Right lobe of liver (tissue), 6 donors: ENCODE results near the gene DAPK1. TPM values are rescaled to one million over a fixed set of nuclear protein-coding genes. Genes with fewer than 3 reads are reported as not detected.
A peak's percentile ranks its signal among the peaks of the same experiment; 100 is the strongest.

Experiments
- ATAC-seq, 4 donors: fragments of 200-7000 bp; cut with Tn5 transposase; one replicate each; pipeline ENCODE4 v1.9.1; 2020; ENCODE audit warnings: mild to moderate bottlenecking in 4 of 4, moderate library complexity in 4 of 4
- DNase-seq, 3 donors: peaks; one replicate each; pipeline ENCODE4 v3.0.0-alpha.2; 2020
- H3K27ac ChIP-seq, 3 donors: fragments of 200-600 bp; one replicate each; pipeline ENCODE4 v1.8.0; 2022
- H3K27me3 ChIP-seq, 2 donors: fragments of 200-600 bp; one replicate each; pipeline ENCODE4 v1.8.0; 2022
- H3K36me3 ChIP-seq, 4 donors: fragments of 200-600 bp; sonication (generic) in 1 of 4; one replicate each; pipeline versions ENCODE4 v1.5.1 to v1.8.0; 2017 to 2022; ENCODE audit warnings: control low read depth in 1 of 4
- H3K4me1 ChIP-seq, 4 donors: fragments of 200-600 bp; sonication (generic) in 1 of 4; one replicate each; pipeline versions ENCODE4 v1.5.1 to v1.8.0; 2017 to 2022; ENCODE audit warnings: control low read depth in 1 of 4
- H3K4me3 ChIP-seq, 3 donors: fragments of 200-600 bp; one replicate each; pipeline ENCODE4 v1.8.0; 2022
- H3K9me3 ChIP-seq, 4 donors: fragments of 200-600 bp; sonication (generic) in 1 of 4; one replicate each; pipeline versions ENCODE4 v1.5.1 to v1.8.0; 2017 to 2022; ENCODE audit warnings: control low read depth in 1 of 4
- CTCF ChIP-seq, 4 donors: fragments of 200-600 bp in 3 of 4; fragments of 450-650 bp in 1 of 4; IDR thresholded peaks; one replicate each; pipeline versions ENCODE4 v1.5.1 to v1.8.0; 2016 to 2022; ENCODE audit warnings: antibody characterized with exemption in 4 of 4, mild to moderate bottlenecking in 2 of 4
- POLR2A ChIP-seq: fragments of 450-650 bp; IDR thresholded peaks from one replicate; pipeline ENCODE4 v1.6.1; 2017; ENCODE audit warnings: antibody characterized with exemption, mild to moderate bottlenecking
- WGBS: methylation state at CpG from one replicate; pipeline ENCODE4 v1.1.6; 2018; ENCODE audit warnings: low coverage, low lambda C conversion rate; ENCODE audit not compliant: insufficient coverage; ENCODE audit errors: missing lambda C conversion rate; 5-methylcytosine and 5-hydroxymethylcytosine counted together
- intact Hi-C, 2 donors: fragments of 100-400 bp; cut with DNase I; formaldehyde crosslinking; loops; one replicate each; pipeline versions ENCODE4 v1.11.2 to v1.14.1; 2022
- total RNA-seq, 6 experiments: library from RNA; depleted of rRNA in 2 of 6; stranded (reverse); fragments of >200 nt in 2 of 6; fragmentation: NEBNext Ultra II Directional in 3 of 6; extraction: Animal tissue kit (Norgen Biotek cat#: 25700) in 3 of 6; gene quantifications; one replicate each; pipeline versions ENCODE4 v1.1.0 to v1.2.4, GENCODE V29; 2016 to 2023
- donor health status: DM: no; HTN: yes; CAD: no.
- donor health status: DM: no; HTN: no; CAD: no.
- donor health status: DM: no; HTN: no; CAD: no.
- donor health status: DM: no; HTN: yes; CAD: no.
- donor health status: DM: no; HTN: yes; CAD: no.

DAPK1 gene
- total RNA-seq, 6 experiments from 2014 or later = 17.4 to 55.0 (median 33.9) TPM

GRCh38 chr9:87650611-87651295, 153.1 kb downstream of the DAPK1 start:
- intact Hi-C loops = loop anchor here in 1 of 2 donors (10.0 kb wide), 1 partner anchor 136 kb away; no protein-coding TSS in a partner anchor
- no peak for ATAC-seq
- TF ChIP-seq CTCF (IDR thresholded peaks at IDR 0.05) = no peak
- no peak for TF ChIP-seq POLR2A
- H3K4me1 ChIP-seq = no peaks in the 10 kb centered on the region
- no peak overlapping the region for H3K4me3 ChIP-seq
- WGBS = 91% methylated on average over 7 of the region's 8 CpGs
- peaks cover 0 to 41% (median 22%) of the 10 kb centered on the region in 4 donors for H3K36me3 ChIP-seq
- H3K9me3 ChIP-seq = no peaks in the 10 kb centered on the region
- DNase-seq = no peak
- H3K27ac ChIP-seq = no peak overlapping the region
- H3K27me3 ChIP-seq = no peaks in the 10 kb centered on the region

GRCh38 chr9:87651431-87651830, 153.8 kb downstream of the DAPK1 start:
- H3K4me3 ChIP-seq = no peak overlapping the region
- H3K27me3 ChIP-seq = no peaks in the 10 kb centered on the region
- ATAC-seq = no peak
- 97% methylated on average over 5 of the region's 10 CpGs for WGBS
- peaks cover 0 to 34% (median 20%) of the 10 kb centered on the region in 4 donors for H3K36me3 ChIP-seq
- intact Hi-C loops = loop anchor here in 1 of 2 donors (10.0 kb wide), 1 partner anchor 137 kb away; no protein-coding TSS in a partner anchor
- H3K4me1 ChIP-seq = no peaks in the 10 kb centered on the region
- H3K9me3 ChIP-seq = no peaks in the 10 kb centered on the region
- no peak overlapping the region for H3K27ac ChIP-seq
- DNase-seq = no peak
- no peak for TF ChIP-seq POLR2A
- no peak for TF ChIP-seq CTCF (IDR thresholded peaks at IDR 0.05)

- H3K4me1 ChIP-seq = no peaks in the 10 kb centered on the region
- DNase-seq = no peak
- 73% methylated on average over 3 of the region's 3 CpGs for WGBS
- intact Hi-C loops = loop anchor here in 1 of 2 donors (10.0 kb wide), 1 partner anchor 139 kb away; no protein-coding TSS in a partner anchor
- no peaks in the 10 kb centered on the region for H3K9me3 ChIP-seq
- ATAC-seq = peak in 1 of 4 donors; percentile 42
- no peak for TF ChIP-seq POLR2A
- no peak for TF ChIP-seq CTCF (IDR thresholded peaks at IDR 0.05)
- no peaks in the 10 kb centered on the region for H3K27me3 ChIP-seq
- no peak overlapping the region for H3K4me3 ChIP-seq
- no peak overlapping the region for H3K27ac ChIP-seq
- H3K36me3 ChIP-seq = peaks cover 2 to 30% (median 15%) of the 10 kb centered on the region in 4 donors
These were observed 156.3 kb downstream of the DAPK1 start for GRCh38 chr9:87653941-87654340.

- Histone ChIP-seq H3K27ac (no peak overlapping the region), H3K27me3 (no peaks in the 10 kb centered on the region), H3K4me1 (no peaks in the 10 kb centered on the region), H3K36me3 (peaks cover 2 to 18% (median 7%) of the 10 kb centered on the region in 4 donors), H3K9me3 (no peaks in the 10 kb centered on the region), H3K4me3 (no peak overlapping the region)
- ATAC-seq (no peak), DNase-seq (no peak)
- TF ChIP-seq POLR2A (no peak), CTCF (IDR thresholded peaks at IDR 0.05) (no peak)
- intact Hi-C loops = loop anchor here in 1 of 2 donors (10.0 kb wide), 1 partner anchor 141 kb away; no protein-coding TSS in a partner anchor
- WGBS = 94% methylated on average over 4 of the region's 9 CpGs
These were observed 158.1 kb downstream of the DAPK1 start for GRCh38 chr9:87655731-87656130.
